Stimulated activated CD8-positive, alpha-beta memory T cell treated with anti-CD3 and anti-CD28 coated beads, Interleukin-7, amount 100 ng/mL, for 48 hours (primary cell): ENCODE results near the gene AKAP13.

Experiments
- DNase-seq, 2 donors: peaks; one replicate each; pipeline ENCODE4 v3.0.0-alpha.2; 2020; ENCODE audit warnings: low read depth in 1 of 2; ENCODE audit errors: extremely low read depth in 1 of 2

AKAP13 gene

GRCh38 chr15:85691350-85692240 lies 311.2 kb downstream of the AKAP13 start:
- no peak for DNase-seq

DNA sequence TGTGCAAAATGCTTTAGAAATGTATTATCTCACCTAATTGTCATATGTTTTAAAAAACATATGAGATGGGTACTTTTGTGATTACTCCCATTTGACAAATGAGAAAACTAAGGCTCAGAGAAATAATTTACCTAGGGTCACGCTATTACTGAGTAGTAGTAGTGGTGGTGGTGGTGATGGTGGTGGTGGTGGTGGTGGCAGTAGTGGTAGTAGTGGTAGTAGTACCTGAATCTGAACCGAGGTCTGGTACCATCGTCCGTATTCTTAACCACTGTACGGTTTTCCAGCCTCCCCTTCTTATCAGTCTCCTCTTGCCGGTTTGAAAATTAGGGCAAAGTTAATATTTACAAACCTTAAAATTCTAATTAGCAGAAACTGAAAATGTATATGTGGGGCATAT lies 311.9 kb downstream of the AKAP13 start:
- DNase-seq = no peak

DNA sequence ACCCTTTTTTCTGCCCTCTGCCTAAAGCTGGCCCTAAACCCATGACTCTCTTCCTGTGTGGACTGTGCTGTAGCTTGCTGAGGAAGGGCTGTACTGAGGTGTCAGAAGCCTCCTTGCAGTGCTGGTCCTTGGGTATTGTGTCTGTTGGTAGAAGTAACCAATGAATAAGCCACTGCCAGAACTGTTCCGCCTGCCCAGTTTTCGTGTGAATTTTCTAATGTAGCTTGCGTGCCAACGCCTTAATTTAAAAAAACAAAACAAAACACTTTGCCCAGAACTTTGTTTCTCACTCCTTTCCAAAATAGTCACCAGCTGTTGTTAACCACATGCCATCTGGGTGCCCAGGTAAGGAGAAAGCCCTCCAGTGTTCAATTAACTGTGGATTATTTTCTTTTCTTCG lies 312.5 kb downstream of the AKAP13 start:
- no peak for DNase-seq

DNA sequence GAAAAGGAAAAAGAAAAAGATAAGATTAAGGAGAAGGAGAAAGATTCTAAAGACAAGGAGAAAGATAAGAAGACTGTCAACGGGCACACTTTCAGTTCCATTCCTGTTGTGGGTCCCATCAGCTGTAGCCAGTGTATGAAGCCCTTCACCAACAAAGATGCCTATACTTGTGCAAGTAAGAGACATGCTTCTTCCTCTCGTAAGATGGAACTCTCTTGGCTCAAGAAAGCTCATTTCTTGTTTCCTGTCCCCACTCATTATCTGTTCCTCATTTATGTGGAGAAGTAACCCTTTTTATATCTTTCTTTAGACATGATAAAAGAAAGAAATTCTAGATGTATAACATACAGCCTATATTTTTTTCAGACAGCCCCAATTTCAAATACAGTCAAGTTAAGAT lies 312.9 kb downstream of the AKAP13 start:
- DNase-seq = no peak

GRCh38 chr15:85694091-85694490 lies 313.7 kb downstream of the AKAP13 start:
- DNase-seq = no peak

DNA sequence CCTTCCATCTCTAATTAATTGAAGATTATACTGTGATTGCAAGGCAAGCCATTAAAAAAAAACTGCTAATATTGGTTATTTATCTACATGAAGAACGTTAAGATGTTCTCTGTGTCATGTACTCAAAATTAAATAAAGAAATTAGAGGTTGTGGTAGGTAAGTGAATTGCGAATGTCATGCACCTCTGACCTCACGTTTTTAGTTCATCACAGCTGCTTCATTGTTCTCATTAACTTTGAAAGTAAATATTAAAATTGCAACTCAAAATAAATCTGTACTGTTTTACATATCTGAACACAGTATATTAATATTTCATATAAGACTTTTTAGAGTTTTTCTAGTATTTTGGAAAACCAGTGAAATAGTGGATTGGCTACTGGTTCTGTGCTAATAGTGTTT lies 320.4 kb downstream of the AKAP13 start:
- DNase-seq = no peak

DNA sequence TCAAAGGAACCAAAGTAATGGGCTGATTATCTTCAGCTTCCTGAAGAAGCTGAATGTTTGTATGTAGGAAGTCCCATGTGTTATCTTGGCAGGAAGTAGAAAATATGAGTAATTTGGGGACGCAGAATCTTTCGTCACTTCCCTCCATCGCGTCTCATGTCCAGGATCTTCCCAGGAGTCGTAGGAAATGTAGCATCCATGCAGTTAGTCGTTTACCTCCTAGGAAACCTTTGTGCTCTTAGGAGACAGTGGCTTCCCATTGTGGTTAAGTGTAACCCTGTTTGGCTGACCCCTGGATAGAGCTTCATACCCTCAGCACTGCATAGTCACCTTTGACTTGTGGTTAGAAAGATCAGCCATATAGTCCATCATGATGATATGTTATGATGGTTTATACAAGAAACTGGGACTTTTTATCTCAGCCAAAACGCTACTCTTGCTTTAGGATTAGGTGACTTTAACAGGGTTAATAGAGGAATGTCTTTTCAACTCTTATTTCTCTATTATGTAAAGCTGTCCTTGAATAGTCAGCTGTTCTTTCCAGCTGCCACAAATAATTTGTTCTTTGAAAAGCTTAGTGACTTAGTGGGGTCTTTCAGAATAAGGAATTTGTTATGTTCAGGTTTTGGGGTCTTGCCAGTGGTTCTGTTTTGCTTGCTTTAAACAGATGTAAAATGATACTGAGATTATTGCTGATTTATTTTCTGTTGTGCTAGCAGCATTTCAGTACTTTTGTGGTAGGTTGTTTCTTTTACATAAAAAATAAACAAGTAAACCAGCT lies 322.1 kb downstream of the AKAP13 start:
- no peak for DNase-seq

DNA sequence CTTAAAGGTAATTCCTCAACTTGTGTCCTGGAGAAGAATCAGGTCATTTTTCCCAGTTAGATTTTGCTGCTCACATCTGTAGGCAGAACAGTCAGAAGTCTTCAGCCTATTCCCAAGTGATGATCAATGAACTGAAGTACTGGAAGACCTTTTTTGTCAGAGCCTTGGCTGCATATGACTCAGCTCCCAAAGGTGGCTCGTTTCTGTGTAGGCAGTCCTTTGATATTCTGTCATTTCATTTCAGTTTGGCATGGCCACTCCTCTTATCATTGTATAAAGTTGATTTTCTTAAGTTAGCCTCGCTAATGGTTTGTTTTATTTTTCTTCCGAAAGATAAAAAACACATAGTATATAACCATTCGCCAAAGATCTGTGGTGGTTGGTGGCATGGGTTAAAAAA lies 323.7 kb downstream of the AKAP13 start:
- DNase-seq = no peak

GRCh38 chr15:85704720-85705429 lies 324.5 kb downstream of the AKAP13 start:
- DNase-seq = no peak

DNA sequence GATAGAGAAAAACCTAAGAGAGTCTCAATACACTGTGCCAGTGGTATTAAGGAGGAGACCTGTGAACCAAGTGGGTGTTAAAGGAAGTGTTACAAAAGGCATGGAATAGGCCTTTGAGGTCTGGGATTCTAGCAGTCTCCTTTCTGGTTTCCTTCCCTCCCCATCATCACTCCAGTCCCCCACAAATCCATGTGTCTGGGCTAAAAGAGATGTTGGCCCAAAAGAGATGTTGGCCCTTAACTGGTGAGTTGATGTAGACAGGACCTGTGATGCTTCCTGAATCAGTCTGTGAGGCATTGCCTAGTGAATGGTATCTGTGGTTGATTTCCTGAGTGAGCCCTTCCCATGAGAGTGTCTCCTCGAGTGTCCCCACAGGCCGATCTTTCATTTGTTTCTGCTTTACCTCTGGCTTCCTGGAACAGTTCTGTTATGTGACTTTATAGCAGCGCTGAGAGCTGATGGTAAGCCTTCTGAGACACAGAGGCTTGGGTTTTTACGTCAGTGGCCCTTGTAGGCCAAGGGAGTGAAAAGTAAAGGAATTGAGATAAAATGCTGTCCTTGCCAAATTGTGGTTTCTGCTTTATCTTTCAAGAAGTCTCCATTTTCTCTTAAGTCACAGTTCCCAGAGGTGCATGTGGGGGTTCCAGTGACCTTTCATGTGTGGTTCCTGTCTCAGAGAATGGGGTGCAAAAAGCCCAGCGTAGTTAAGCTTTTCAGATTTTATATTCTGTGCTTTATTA lies 326.5 kb downstream of the AKAP13 start:
- DNase-seq = no peak

GRCh38 chr15:85707519-85708338 lies 327.3 kb downstream of the AKAP13 start:
- no peak for DNase-seq

GRCh38 chr15:85708402-85708941 lies 328.1 kb downstream of the AKAP13 start:
- DNase-seq = no peak

GRCh38 chr15:85709250-85709649 lies 328.8 kb downstream of the AKAP13 start:
- DNase-seq = no peak

- no peak for DNase-seq
Observed at GRCh38 chr15:85710340-85710842, 330.0 kb downstream of the AKAP13 start.

DNA sequence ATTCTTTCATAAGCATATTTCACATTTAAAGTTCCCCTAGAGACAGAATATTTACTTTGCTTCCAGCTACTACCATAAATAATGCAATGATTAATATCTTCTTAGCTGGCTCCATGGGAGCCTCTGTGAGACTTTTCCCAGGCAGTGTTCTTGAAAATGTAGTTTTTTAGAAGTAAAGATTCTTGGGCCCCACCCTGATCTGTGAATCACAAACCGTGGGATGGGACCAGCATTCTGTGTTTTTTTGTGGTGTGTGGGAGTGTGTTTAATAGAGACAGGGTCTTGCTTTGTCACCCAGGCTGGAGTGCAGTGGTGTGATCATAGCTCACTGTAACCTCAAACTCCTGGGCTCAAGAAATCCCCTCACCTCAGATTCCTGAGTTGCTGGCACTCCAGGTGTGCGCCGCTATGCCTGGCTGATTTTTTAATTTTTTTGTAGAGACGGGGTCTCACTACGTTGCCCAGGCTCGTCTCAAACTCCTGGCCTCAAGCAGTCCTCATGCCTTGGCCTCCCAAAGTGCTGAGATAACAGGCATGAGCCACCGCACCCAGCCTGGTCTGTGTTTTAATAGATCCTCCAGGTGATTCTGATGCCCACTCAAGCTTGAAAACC lies 331.3 kb downstream of the AKAP13 start:
- DNase-seq = no peak

DNA sequence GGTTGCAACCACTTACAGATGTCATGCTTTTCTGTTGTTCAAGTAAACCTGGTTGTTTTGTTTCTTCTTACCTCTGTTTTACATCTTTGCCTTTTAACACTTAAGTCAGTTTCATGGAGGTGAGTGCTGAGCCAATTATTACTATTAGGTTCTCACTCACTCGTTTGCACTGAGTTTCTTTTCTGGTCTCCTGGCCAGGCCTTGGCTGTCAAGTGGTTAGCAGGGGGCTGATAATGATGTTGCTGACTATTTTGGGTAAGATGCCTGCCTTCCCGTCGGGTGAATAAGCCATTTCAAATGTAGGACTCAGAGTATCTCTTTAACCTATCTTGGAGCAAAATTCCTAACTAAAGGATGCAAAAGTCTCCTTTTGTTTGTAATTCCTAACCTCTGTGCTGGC lies 335.9 kb downstream of the AKAP13 start:
- DNase-seq = no peak

- no peak for DNase-seq
Observed at GRCh38 chr15:85717212-85717611, 336.8 kb downstream of the AKAP13 start.

DNA sequence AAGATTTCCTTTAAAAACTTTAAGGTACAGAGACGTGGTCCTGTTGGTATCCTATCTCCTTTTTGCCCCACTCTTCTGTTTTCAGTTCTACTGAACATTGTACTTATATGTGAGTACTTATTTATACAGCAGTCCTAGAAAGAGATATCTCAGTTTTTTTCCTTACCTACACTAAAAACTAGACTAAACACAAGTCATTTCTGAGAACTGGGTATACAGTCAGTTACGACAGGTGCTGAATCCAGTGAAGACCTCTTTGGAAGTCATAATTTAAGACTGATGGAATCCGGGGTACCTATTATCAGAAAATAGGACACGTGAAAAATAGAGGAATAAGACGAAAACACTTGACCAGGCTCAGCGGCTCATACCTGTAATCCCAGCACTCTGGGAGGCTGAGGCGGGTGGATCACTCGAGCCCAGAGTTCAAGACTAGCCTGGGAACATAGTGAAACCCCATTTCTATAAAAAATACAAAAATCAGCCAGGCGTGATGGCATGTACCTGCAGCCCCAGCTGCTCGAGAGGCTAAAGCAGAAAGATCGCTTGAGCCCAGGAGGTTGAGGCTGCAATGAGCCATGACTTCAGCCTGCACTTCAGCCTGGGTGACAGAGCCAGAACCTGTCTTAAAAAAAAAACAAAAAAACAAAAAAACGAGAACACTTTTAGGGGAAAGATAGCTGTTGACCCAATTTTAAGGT lies 338.0 kb downstream of the AKAP13 start:
- DNase-seq = no peak
